Cardiac muscle cell (in vitro differentiated cells and primary cell): ENCODE data around the gene PLCL1. TPM values are rescaled to one million over a fixed set of nuclear protein-coding genes. Genes with fewer than 3 reads are reported as not detected.

Experiments
- DNase-seq, 2 donors: peaks; one replicate each; pipeline versions ENCODE4 v3.0.0 to v3.0.0-alpha.2; 2010 to 2017; ENCODE audit warnings: low read depth in 1 of 2, low spot score in 1 of 2
- H3K27ac ChIP-seq: fragments of 200-600 bp; sonication (generic); 2 replicates; pipeline ENCODE4 v1.5.1; 2016
- H3K27me3 ChIP-seq: fragments of 200-600 bp; sonication (generic); 2 replicates; pipeline ENCODE4 v1.6.0; 2016; ENCODE audit warnings: control low read depth
- H3K36me3 ChIP-seq: fragments of 200-600 bp; sonication (generic); 2 replicates; pipeline ENCODE4 v1.5.1; 2016; ENCODE audit warnings: control low read depth
- H3K4me1 ChIP-seq: fragments of 200-600 bp; sonication (generic); 2 replicates; pipeline ENCODE4 v1.8.1; 2017; ENCODE audit warnings: low read depth, mild to moderate bottlenecking, mixed run types
- H3K4me3 ChIP-seq: fragments of 200-600 bp; sonication (generic); 2 replicates; pipeline ENCODE4 v1.5.1; 2016; ENCODE audit warnings: mild to moderate bottlenecking
- H3K9me3 ChIP-seq: fragments of 200-600 bp; sonication (generic); 2 replicates; pipeline ENCODE4 v1.5.1; 2017; ENCODE audit warnings: low read depth, mild to moderate bottlenecking, control low read depth
- CTCF ChIP-seq: IDR thresholded peaks from 2 replicates; pipeline ENCODE4 v1.5.1; 2012; ENCODE audit warnings: low read depth, mild to moderate bottlenecking, low read length
- polyA plus RNA-seq: library from polyadenylated mRNA; unstranded; fragments of >200 nt; fragmentation: Nextera tagmentation; extraction: Ambion mirVana; gene quantifications from 2 replicates; pipeline ENCODE4 v1.2.1, GENCODE V29; 2016
- total RNA-seq: library from RNA; depleted of rRNA; stranded (reverse); fragments of >200 nt; gene quantifications from 2 replicates; pipeline ENCODE4 v1.2.3, GENCODE V29; 2016

PLCL1 gene
- total and polyA plus RNA-seq, 2 experiments from 2014 or later: 4.9 to 7.8 TPM

- Histone ChIP-seq H3K9me3 (no peaks in the 10 kb centered on the region), H3K27ac (no peak overlapping the region), H3K4me1 (peaks cover 11% of the 10 kb centered on the region), H3K36me3 (no peaks in the 10 kb centered on the region), H3K4me3 (no peak overlapping the region), H3K27me3 (peaks cover 17% of the 10 kb centered on the region)
- no peak for TF ChIP-seq CTCF
- no peak for DNase-seq
Measured at GRCh38 chr2:197925976-197926375, 121.6 kb downstream of the PLCL1 start.

DNA sequence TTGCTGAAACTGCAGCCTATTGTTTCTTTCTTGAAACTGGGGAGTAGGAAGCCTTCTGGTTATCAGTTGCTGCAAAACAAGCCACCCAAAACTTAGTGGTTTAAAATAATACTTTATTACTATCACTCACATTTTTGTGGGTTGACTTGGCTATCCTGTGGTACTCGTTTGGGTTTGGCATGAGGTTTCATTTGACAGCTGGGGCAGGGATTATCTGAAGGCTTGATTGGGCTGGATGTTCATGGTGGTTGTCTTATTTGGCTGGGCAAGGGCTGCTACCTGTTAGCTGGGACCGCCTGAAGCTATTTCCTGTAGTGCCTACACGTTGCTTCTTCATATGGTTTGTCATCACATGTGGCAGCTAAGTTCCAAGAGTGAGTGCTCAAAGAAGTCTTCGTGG is 122.3 kb downstream of the PLCL1 start:
- no peaks in the 10 kb centered on the region for H3K36me3 ChIP-seq
- H3K27me3 ChIP-seq: peaks cover 17% of the 10 kb centered on the region
- no peaks in the 10 kb centered on the region for H3K9me3 ChIP-seq
- H3K27ac ChIP-seq: no peak overlapping the region
- peak in 1 of 2 donors; percentile 63 for DNase-seq
- H3K4me1 ChIP-seq: peaks cover 11% of the 10 kb centered on the region
- H3K4me3 ChIP-seq: no peak overlapping the region
- no peak for TF ChIP-seq CTCF

DNA sequence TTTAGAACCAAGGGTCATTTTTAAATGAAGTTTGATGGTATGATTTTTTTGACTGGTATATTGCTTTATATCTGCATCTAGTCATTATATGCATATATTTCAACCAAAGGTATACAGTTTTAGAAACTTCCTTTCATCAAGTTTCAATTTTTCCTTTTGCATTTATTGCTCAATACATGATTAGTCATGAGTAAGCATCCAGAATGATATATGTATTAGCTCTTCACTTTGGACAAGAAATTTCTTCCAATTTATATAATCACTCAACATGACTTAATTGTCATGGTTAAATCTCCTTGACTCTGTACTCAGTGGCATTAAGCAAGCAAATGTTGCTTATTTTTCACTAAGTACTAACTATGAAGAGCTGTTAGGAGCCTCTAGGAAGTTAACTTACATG is 123.6 kb downstream of the PLCL1 start:
- Histone ChIP-seq H3K4me1 (peaks cover 11% of the 10 kb centered on the region), H3K27ac (no peak overlapping the region), H3K9me3 (no peaks in the 10 kb centered on the region), H3K4me3 (no peak overlapping the region), H3K36me3 (no peaks in the 10 kb centered on the region), H3K27me3 (peaks cover 23% of the 10 kb centered on the region)
- no peak for DNase-seq
- no peak for TF ChIP-seq CTCF

DNA sequence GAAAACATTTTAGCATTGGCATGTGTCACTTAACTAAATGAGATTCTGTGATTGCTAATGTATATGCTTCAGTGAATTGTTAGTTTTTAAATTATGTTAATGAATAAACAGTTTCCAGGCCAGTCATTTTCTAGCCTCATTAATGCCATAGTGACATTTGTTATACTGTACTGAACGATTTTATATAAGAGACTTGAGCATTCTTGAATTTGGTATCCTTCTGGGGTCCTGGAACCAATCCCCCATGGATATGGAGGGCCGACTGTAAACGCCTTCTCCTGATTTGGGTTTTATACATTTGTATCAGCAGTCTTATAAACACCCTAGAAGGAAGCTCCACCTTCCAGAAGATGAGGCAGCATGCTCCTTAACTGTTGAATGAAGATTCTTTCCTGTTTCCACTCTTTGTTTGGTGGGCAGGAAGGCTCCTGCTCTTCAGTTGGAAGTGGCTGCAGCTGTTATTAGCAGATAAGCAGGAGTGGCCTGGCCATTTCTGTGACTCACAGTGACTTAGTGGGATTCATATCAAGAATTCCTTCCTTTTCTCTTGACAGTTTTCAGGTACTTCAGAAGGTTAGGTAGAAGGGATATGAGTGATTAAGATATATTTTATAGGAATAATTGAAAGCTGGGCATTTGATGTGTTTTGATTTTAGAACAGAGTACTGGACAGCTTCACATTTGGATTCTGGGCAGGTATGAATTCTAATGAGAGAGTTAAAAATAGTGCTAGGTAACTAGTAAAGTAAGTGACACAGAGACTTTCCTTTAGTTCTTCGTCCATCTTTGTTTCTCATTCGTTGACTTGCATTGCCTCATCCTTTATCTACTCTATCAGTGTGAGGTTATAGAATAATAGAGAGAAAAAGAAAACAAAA is 124.9 kb downstream of the PLCL1 start:
- no peaks in the 10 kb centered on the region for H3K36me3 ChIP-seq
- H3K27me3 ChIP-seq: peaks cover 27% of the 10 kb centered on the region
- no peaks in the 10 kb centered on the region for H3K9me3 ChIP-seq
- no peak overlapping the region for H3K27ac ChIP-seq
- TF ChIP-seq CTCF: no peak
- H3K4me3 ChIP-seq: no peak overlapping the region
- H3K4me1 ChIP-seq: peaks cover 11% of the 10 kb centered on the region
- peak in 1 of 2 donors; percentile 72 for DNase-seq

DNA sequence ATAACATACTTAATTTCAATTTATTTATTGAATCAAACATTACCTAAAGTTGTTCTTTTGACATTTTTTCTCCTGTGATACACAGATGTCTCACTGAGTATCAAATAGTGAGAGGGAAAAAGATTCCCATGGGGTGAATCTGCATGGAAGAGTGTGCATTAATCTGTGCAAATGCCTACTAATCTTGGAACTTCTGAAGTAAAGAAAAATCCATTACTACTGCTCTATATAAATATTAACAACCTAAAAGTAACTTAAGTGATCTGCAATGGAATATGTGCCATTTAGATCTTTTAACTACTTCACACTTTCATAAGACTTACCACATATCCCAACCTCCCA is 125.5 kb downstream of the PLCL1 start:
- no peak overlapping the region for H3K4me3 ChIP-seq
- no peak overlapping the region for H3K27ac ChIP-seq
- H3K27me3 ChIP-seq: peaks cover 31% of the 10 kb centered on the region
- H3K9me3 ChIP-seq: no peaks in the 10 kb centered on the region
- TF ChIP-seq CTCF: no peak
- no peak for DNase-seq
- peaks cover 11% of the 10 kb centered on the region for H3K4me1 ChIP-seq
- H3K36me3 ChIP-seq: no peaks in the 10 kb centered on the region
